Keratinocyte (primary cell): ENCODE results near the gene DBP. TPM values are rescaled to one million over a fixed set of nuclear protein-coding genes. Genes with fewer than 3 reads are reported as not detected.

ENCODE experiments used
- DNase-seq: peaks from one replicate; pipeline ENCODE4 v3.0.0-alpha.2; 2011; ENCODE audit warnings: low read depth, missing footprints, low spot score
- FAIRE-seq: peaks from 2 replicates; lab custom pipeline; 2011; peaks lifted over from hg19 to GRCh38; lab: Jason Lieb, UNC
- H2AFZ ChIP-seq: 2 replicates; pipeline ENCODE4 v1.6.0; 2012; ENCODE audit warnings: low read length, control low read depth, inconsistent platforms; ENCODE audit not compliant: control insufficient read depth
- H3K27ac ChIP-seq: 2 replicates; pipeline ENCODE4 v1.5.1; 2011; ENCODE audit warnings: low read length; ENCODE audit not compliant: control insufficient read depth, insufficient read depth
- H3K27me3 ChIP-seq: 3 replicates; pipeline ENCODE4 v1.6.0; 2011; ENCODE audit warnings: low read length; ENCODE audit not compliant: control insufficient read depth, insufficient read depth; ENCODE audit errors: extremely low read depth
- H3K36me3 ChIP-seq, 2 experiments: 2 replicates in 1 of 2; 3 replicates in 1 of 2; pipeline ENCODE4 v1.5.1; 2011; ENCODE audit warnings: low read length in 2 of 2, mild to moderate bottlenecking in 1 of 2; ENCODE audit not compliant: control insufficient read depth in 2 of 2, insufficient read depth in 2 of 2; ENCODE audit errors: extremely low read depth in 1 of 2
- H3K4me1 ChIP-seq: 3 replicates; pipeline ENCODE4 v1.5.1; 2011; ENCODE audit warnings: low read length; ENCODE audit not compliant: control insufficient read depth, insufficient read depth; ENCODE audit errors: extremely low read depth
- H3K4me2 ChIP-seq: 3 replicates; pipeline ENCODE4 v1.6.0; 2011; ENCODE audit warnings: low read depth, low read length; ENCODE audit not compliant: control insufficient read depth, insufficient read depth; ENCODE audit errors: extremely low read depth
- H3K4me3 ChIP-seq, 3 experiments: fragments of 200-600 bp in 1 of 3; sonication (generic) in 1 of 3; 2 replicates in 2 of 3; 3 replicates in 1 of 3; pipeline ENCODE4 v1.5.1; 2011 to 2016; ENCODE audit warnings: low read length in 3 of 3, mild to moderate bottlenecking in 3 of 3, control low read depth in 2 of 3, inconsistent platforms in 1 of 3, low read depth in 1 of 3, mixed read lengths in 1 of 3, mixed run types in 1 of 3, moderate library complexity in 1 of 3; ENCODE audit not compliant: control insufficient read depth in 2 of 3, insufficient read depth in 2 of 3; ENCODE audit errors: extremely low read depth in 1 of 3
- H3K79me2 ChIP-seq: 2 replicates; pipeline ENCODE4 v1.6.0; 2012; ENCODE audit warnings: low read length; ENCODE audit not compliant: control insufficient read depth, insufficient read depth
- H3K9ac ChIP-seq: 3 replicates; pipeline ENCODE4 v1.6.0; 2011; ENCODE audit warnings: low read length; ENCODE audit not compliant: control insufficient read depth, insufficient read depth; ENCODE audit errors: extremely low read depth
- H3K9me1 ChIP-seq: 3 replicates; pipeline ENCODE4 v1.6.0; 2011; ENCODE audit warnings: low read length; ENCODE audit not compliant: control insufficient read depth, insufficient read depth; ENCODE audit errors: extremely low read depth
- H3K9me3 ChIP-seq: 2 replicates; pipeline ENCODE4 v1.5.1; 2012; ENCODE audit warnings: low read depth, low read length; ENCODE audit not compliant: control insufficient read depth
- H4K20me1 ChIP-seq: 3 replicates; pipeline ENCODE4 v1.6.0; 2011; ENCODE audit warnings: low read length; ENCODE audit not compliant: control insufficient read depth, insufficient read depth; ENCODE audit errors: extremely low read depth
- EZH2 ChIP-seq: IDR thresholded peaks from one replicate; pipeline ENCODE4 v1.6.1; 2012; ENCODE audit warnings: inconsistent platforms, mild to moderate bottlenecking, low read length, moderate library complexity
- dilution Hi-C: fragments of 300-500 bp; cut with MboI; formaldehyde crosslinking; loops from one replicate; pipeline ENCODE4 v1.7.0; 2020; ENCODE audit warnings: low sequenced_read_pairs; ENCODE audit not compliant: extremely low pct_ligation_motif_present
- polyA plus RNA-seq, 5 experiments: library from polyadenylated mRNA; depleted of rRNA in 3 of 5; stranded (reverse) in 3 of 5; stranded (forward) in 1 of 5; unstranded in 1 of 5; fragments of >200 nt; gene quantifications; 1 replicate in 1 of 5; 2 replicates in 3 of 5; 3 replicates in 1 of 5; pipeline versions ENCODE4 v1.2.1 to v1.2.3, GENCODE V29; 2011 to 2012; ENCODE audit warnings: missing spikeins in 2 of 5, low read depth in 1 of 5, low replicate concordance in 1 of 5
- TF ChIP-seq, protein P1 (sequence below), 3 experiments: IDR thresholded peaks in 1 of 3; conservative IDR thresholded peaks in 1 of 3; optimal IDR thresholded peaks in 1 of 3; 2 replicates in 2 of 3; 3 replicates in 1 of 3; pipeline versions ENCODE3 to v1.5.1; 2011; ENCODE audit warnings: low read length in 3 of 3, mild to moderate bottlenecking in 3 of 3, moderate library complexity in 2 of 3, control low read depth in 1 of 3, inconsistent platforms in 1 of 3; ENCODE audit not compliant: insufficient read depth in 2 of 3; ENCODE audit errors: extremely low read depth in 1 of 3

Gene DBP
- polyA plus RNA-seq, 1 donor (not counting 4 experiments of a cell fraction or from before 2014, with no cell fraction given) = 1.0 TPM

DNA sequence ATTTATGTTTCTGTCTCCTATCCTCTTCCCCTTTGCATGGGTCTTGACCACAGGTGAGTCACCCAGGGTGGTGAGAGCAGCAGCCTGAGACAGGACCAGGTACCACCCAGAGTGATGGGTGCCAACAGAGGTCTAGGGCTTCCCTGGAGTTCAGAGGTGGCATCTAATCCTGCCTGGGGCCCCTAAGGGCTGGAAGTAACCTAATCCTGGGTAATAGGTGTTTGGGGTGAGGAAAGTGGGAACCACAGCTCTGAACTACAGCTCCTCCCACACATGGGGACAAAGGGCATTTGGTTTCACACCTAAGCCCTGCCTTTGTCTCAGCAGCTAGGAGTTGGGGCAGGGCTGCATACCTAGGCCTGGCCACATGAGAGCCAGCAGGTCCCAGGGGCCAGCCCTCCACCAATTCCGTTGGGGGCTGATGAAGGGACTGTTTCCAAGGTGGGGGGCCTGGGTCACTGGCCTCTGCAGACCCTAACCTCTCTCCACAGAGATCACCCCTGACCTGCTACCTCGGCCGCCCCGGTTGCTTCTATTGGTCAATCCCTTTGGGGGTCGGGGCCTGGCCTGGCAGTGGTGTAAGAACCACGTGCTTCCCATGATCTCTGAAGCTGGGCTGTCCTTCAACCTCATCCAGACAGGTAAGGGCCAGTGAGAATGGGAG lies 9.8 kb downstream of the DBP start:
- FAIRE-seq (no peak), DNase-seq (no peak)
- TF ChIP-seq, protein P1, sequence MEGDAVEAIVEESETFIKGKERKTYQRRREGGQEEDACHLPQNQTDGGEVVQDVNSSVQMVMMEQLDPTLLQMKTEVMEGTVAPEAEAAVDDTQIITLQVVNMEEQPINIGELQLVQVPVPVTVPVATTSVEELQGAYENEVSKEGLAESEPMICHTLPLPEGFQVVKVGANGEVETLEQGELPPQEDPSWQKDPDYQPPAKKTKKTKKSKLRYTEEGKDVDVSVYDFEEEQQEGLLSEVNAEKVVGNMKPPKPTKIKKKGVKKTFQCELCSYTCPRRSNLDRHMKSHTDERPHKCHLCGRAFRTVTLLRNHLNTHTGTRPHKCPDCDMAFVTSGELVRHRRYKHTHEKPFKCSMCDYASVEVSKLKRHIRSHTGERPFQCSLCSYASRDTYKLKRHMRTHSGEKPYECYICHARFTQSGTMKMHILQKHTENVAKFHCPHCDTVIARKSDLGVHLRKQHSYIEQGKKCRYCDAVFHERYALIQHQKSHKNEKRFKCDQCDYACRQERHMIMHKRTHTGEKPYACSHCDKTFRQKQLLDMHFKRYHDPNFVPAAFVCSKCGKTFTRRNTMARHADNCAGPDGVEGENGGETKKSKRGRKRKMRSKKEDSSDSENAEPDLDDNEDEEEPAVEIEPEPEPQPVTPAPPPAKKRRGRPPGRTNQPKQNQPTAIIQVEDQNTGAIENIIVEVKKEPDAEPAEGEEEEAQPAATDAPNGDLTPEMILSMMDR (optimal IDR thresholded peaks at IDR 0.05 in 1 of 3, IDR thresholded peaks at IDR 0.05 in 1 of 3, conservative IDR thresholded peaks at IDR 0.05 in 1 of 3; ENCODE audit: extremely low read depth in 1 of 3, insufficient read depth in 2 of 3, low read length in 3 of 3) = no peak
- no peak for TF ChIP-seq EZH2
- Histone ChIP-seq H4K20me1 (no peaks in the 10 kb centered on the region), H3K9me1 (no peaks in the 10 kb centered on the region), H3K9me3 (no peaks in the 10 kb centered on the region), H3K4me3 (no peak overlapping the region), H3K79me2 (no peaks in the 10 kb centered on the region), H3K36me3 (peaks cover 1 to 3% of the 10 kb centered on the region in 2 experiments), H3K9ac (no peak overlapping the region), H3K27me3 (no peaks in the 10 kb centered on the region), H2AFZ (no peak overlapping the region), H3K4me2 (no peak overlapping the region), H3K4me1 (peaks cover 20% of the 10 kb centered on the region), H3K27ac (no peak overlapping the region)
- dilution Hi-C loops = no loop called here

DNA sequence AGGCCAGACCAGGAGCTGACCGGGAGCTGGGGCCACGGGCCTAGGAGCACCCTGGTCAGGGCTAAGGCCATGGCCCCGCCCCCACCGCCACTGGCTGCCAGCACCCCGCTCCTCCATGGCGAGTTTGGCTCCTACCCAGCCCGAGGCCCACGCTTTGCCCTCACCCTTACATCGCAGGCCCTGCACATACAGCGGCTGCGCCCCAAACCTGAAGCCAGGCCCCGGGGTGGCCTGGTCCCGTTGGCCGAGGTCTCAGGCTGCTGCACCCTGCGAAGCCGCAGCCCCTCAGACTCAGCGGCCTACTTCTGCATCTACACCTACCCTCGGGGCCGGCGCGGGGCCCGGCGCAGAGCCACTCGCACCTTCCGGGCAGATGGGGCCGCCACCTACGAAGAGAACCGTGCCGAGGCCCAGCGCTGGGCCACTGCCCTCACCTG lies 11.3 kb downstream of the DBP start:
- H4K20me1 ChIP-seq = no peaks in the 10 kb centered on the region
- no peak for TF ChIP-seq EZH2
- H3K9me1 ChIP-seq = no peaks in the 10 kb centered on the region
- H3K9me3 ChIP-seq = no peaks in the 10 kb centered on the region
- H3K79me2 ChIP-seq = no peaks in the 10 kb centered on the region
- peaks cover 1 to 4% of the 10 kb centered on the region in 2 experiments for H3K36me3 ChIP-seq
- FAIRE-seq (no peak), DNase-seq (no peak)
- H3K27me3 ChIP-seq = no peaks in the 10 kb centered on the region
- peaks cover 18% of the 10 kb centered on the region for H3K4me1 ChIP-seq
- no peak overlapping the region for H3K4me2 ChIP-seq
- H3K9ac ChIP-seq = no peak overlapping the region
- dilution Hi-C loops = no loop called here
- H2AFZ ChIP-seq = no peak overlapping the region
- H3K27ac ChIP-seq = no peak overlapping the region
- H3K4me3 ChIP-seq = no peak overlapping the region
